Astrocyte (in vitro differentiated cells and primary cell): ENCODE data around the gene EMID1.

Source experiments
- CTCF ChIP-seq: IDR thresholded peaks from 2 replicates; pipeline ENCODE4 v1.5.1; 2011; ENCODE audit warnings: low read depth, mild to moderate bottlenecking, inconsistent platforms, low read length, moderate library complexity; ENCODE audit not compliant: insufficient read depth
- EZH2 ChIP-seq: IDR thresholded peaks from 2 replicates; pipeline ENCODE4 v1.6.1; 2012; ENCODE audit warnings: mild to moderate bottlenecking, low read length, inconsistent platforms; ENCODE audit not compliant: insufficient read depth

- TF ChIP-seq EZH2 = no peak
- TF ChIP-seq CTCF = no peak
These were observed 3.9 kb downstream of the EMID1 start for GRCh38 chr22:29209624-29209929.
